ENCODE measurements around the gene MAP7D1.

MAP7D1 gene

GRCh38 chr1:36155408-36156328 lies at the start of gene MAP7D1:
TSS of gene MAP7D1 (plus strand) at chr1:36156160. CDS start at chr1:36156418, 258 bp downstream.
- DNase-seq, result no peak

DNA sequence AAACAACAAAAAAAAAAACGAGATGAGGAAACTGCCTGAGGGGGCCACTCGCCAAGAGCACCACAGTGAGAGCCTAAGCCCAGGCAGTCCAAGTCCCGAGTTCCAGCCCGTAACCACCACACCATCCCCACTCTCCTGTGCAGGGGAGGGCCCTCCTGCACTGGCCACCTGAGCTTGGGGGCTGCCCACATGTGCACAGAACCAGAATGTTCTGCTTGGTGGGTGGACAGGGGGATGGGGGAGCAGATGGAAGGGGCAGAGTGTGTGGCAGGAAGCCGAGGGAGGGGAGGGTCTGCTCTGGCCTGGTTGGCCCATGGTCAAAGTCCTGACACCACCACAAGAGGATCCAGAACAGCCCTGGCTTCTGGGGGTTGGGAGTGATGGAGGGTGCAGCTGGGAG lies 49.7 kb upstream of the MAP7D1 start:
- no peak for DNase-seq

- DNase-seq, result no peak
Measured at GRCh38 chr1:36107394-36107793, 48.6 kb upstream of the MAP7D1 start.

DNA sequence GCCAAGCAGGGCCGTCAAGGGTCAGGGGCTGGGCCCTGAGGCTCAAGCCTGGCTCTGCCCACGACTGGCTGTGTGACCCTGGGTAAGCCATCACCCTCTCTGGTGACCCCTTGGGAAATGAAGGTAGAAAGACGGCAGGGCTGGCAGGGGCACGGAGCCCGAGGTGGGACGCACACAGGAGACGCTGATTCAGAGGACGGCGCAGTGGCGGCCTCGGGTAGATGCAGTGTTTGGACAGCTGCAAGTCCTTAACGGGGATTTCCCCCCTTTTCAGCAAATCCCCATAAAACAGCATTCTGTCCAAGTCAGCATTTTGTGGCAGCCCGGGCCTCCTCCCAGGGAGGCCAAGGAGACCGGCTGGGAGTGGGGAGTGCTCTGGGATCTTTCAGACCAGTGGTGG lies 47.6 kb upstream of the MAP7D1 start:
- no peak for DNase-seq

GRCh38 chr1:36109041-36109679 lies 46.8 kb upstream of the MAP7D1 start:
- DNase-seq, result no peak

DNA sequence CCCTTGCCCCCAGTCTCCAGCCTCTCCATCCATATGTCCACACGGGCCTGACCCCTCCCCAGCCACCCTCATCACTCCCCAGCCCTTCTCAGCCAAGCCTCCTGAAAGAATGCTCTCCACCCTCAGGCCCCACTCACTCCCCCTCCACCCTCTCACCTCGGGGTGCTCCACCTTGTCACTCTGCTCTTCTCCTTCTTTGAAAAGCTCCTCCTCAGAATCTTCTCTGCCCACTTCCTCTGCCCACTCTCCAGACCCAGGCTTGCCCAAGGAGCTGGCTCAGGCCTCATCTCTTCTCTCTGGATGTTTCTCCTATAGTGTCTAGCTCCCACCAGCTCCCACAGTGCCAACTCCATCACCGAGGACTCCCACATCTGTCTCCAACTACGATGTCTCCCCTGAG lies 44.8 kb upstream of the MAP7D1 start:
- no peak for DNase-seq

DNA sequence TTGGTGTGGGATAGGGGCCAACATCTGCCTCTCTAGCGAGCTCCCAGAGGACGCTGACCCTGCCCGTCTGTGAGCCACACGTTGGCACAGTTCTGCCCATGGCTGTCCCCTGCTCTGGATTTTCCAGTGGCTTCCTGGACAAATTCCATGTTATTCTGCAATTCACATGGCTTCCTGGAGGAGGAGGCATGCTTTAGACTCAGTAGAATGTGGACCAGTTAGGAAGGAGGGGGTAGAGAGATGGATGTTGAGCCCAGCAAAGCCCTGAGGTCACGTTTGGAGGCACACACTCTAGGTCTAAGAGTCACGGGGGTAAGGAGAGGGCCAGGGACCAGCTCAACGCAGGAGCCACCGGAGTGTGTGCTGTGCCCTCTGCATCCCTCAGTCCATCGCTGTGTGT lies 43.1 kb upstream of the MAP7D1 start:
- DNase-seq, result no peak

GRCh38 chr1:36114371-36114770 lies 41.6 kb upstream of the MAP7D1 start:
- no peak for DNase-seq

GRCh38 chr1:36115200-36115669 lies 40.7 kb upstream of the MAP7D1 start:
- DNase-seq, result no peak

GRCh38 chr1:36115931-36116330 lies 40.0 kb upstream of the MAP7D1 start:
- DNase-seq, result no peak

DNA sequence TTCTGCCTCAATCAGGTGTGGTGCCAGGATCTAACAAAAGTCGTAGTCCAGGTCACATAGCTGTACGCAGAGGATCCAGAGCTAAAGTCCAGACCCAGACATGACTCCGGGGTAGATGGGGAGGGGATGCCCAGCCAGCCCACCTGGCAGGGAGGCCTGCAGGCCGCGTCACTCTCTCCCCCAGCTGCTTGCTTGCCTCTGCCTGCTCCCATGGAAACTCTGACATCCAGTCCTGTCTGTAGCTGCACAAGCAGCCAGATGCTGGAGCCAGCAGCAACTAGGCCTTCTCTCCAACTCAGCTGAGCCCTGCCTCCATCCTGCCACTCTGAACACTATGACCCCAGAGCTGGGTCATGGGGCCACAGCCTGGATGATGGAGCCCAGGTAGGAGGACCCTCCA lies 39.1 kb upstream of the MAP7D1 start:
- no peak for DNase-seq

DNA sequence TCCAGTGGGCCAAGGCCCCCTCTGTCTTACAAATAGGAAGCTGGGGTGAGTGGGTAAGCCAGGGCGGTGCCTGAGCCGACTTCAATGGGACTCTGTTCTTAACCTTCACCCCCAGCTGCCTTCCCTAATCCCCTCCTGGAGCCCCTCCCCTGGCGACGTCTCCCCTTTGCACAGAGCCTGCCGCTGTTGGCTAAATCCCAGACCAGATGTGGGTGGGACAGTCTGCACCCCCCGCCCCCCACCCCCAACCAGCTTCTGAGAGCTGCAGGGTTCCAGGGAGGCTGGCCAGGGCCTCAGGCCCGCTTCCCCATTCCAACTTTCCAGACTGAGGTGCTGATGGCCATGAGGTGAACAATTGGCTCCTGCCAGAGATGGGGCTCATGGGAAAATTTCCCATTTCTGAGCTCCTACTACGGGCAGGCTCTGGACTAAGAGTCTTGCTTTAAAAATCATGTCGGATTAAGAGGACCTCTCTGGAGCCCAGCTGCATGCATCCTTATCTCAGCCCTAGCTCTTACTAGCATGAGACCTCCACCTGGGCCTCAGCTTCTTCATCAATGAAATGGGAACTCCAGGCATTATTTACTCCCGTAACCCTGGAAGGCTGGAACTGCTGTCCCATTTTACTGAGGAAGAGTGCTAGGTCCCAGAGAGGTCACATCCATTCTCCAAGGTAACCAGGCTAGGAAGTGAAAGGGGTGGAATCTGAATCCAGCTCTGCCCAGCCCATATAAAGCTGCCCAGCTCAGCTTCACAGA lies 37.3 kb upstream of the MAP7D1 start:
- no peak for DNase-seq

GRCh38 chr1:36119456-36119855 lies 36.5 kb upstream of the MAP7D1 start:
- no peak for DNase-seq

GRCh38 chr1:36122062-36123030 lies 33.6 kb upstream of the MAP7D1 start:
- DNase-seq, result no peak

- no peak for DNase-seq
Measured at GRCh38 chr1:36123356-36123755, 32.6 kb upstream of the MAP7D1 start.

DNA sequence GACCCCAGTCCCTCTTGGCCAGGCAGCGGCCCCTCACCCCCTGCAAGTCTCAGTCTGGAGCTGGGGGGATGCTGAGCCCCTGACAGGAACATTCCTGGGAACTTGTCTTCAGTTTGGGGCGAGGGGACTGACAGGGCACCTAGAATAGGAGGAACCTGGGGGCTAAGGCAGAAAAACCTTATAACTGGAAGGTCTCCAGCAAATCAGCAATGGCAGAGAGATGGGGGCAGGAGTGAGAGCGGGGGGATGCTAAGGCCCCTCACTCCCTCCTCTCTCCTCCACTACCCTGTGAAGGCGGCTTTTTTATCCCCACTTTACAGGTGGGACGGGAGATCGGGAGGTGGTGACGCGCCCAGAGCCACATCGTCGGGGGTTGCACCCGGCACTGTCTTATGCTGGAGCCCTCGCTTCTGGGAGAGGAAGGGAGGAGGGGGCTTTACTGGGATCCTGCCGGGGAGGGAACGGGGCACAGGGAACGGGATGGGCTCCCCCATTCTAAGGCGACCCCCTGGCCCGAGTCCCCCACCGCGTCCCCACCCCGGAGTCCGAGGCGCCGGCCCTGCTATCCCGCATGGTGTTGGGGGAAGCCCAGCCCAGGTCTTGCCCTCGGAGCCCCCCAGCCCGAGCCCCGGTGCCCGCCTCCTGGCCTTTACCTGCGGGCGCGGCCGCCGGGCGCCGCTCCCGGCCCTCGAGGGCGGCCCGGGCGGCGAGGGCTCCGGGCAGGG lies 31.4 kb upstream of the MAP7D1 start:
- DNase-seq, result no peak

- no peak for DNase-seq
Measured at GRCh38 chr1:36125129-36125991, 30.6 kb upstream of the MAP7D1 start, which contains the start of gene COL8A2. TSS of gene COL8A2 (minus strand) at chr1:36125222. CDS start at chr1:36100242, 24,980 bp downstream.

- no peak for DNase-seq
Measured at GRCh38 chr1:36126005-36126716, 29.8 kb upstream of the MAP7D1 start.

DNA sequence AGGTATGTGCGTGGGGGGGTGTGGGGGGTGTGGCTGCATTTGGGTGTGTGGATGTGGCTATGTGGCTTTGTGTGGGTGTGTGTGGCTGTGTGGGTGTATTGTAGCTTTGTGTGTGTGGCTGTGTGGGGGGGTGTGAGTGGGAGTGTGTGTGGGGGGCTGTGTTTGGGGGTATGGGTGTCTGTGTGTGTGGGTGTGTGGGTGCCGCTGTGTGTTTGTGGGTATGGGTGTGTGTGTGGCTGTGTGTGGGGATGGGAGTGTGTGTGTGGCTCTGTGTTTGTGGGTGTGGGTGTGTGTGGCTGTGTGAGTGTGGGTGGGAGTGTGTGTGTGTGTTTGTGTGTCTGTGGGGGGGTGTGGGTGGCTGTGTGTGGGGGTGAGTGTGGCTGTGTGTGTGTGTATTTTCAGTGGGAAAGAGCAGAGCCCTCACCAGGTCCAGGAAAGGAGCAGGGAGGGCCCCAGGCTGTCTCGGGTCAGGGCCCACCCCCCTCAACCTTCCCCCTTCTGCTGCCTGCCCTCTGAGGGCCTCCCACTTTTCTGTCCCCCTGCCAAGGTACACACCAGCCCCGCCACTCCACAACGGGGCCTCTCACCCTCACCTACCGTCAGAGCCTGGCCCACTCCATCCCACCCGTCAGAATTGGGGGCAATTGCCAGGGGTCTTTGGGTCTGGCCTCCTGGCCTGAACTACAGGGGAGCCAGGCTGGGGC lies 29.0 kb upstream of the MAP7D1 start:
- DNase-seq, result no peak

Data from cortex of kidney (tissue), 1 donor.